ENCODE results near the gene PIK3R3. TPM values are rescaled to one million over a fixed set of nuclear protein-coding genes. Genes with fewer than 3 reads are reported as not detected.

Gene PIK3R3
- total and polyA plus RNA-seq, 2 donors (not counting 3 experiments of a cell fraction or from before 2014, with no cell fraction given): 7.5 to 14.3 TPM

- no peak for TF ChIP-seq POLR2A (IDR thresholded peaks at IDR 0.05; ENCODE audit: low read depth, low read length)
- dilution Hi-C loops (cut with MboI; ENCODE audit: extremely low pct_ligation_motif_present, low sequenced_read_pairs) (loop anchor here (25.0 kb wide), 1 partner anchor 161 kb away; the partner anchor contains the start of genes P3R3URF, POMGNT1 and TSPAN1), intact Hi-C loops (cut with micrococcal nuclease) (no loop called here)
- Histone ChIP-seq H3K9me3 (replicated peaks; ENCODE audit: control insufficient read depth, insufficient read depth, low read length) (no peaks in the 10 kb centered on the region), H3K36me3 (ENCODE audit: control insufficient read depth in 2 of 2, extremely low read depth in 1 of 2, insufficient read depth in 2 of 2, low read length in 2 of 2) (peaks cover 2% of the 10 kb centered on the region in 2 experiments), H3K4me1 (ENCODE audit: control insufficient read depth, extremely low read depth, insufficient read depth, low read length) (no peaks in the 10 kb centered on the region), H3K79me2 (ENCODE audit: control insufficient read depth, insufficient read depth, low read length) (no peaks in the 10 kb centered on the region), H3K27ac (ENCODE audit: insufficient read depth, low read depth, low read length) (no peak overlapping the region), H3K4me2 (ENCODE audit: insufficient read depth, low read length) (no peak overlapping the region), H3K27me3 (ENCODE audit: control insufficient read depth in 2 of 2, insufficient read depth in 2 of 2, low read length in 2 of 2) (no peaks in the 10 kb centered on the region), H2AFZ (ENCODE audit: low read depth, low read length) (no peak overlapping the region), H3K9me1 (replicated peaks; ENCODE audit: control insufficient read depth, extremely low read depth, insufficient read depth, low read length) (no peaks in the 10 kb centered on the region), H3K9ac (replicated peaks; ENCODE audit: extremely low read depth, insufficient read depth, low read length) (no peak overlapping the region), H4K20me1 (replicated peaks; ENCODE audit: control insufficient read depth, extremely low read depth, insufficient read depth, low read length) (no peaks in the 10 kb centered on the region), H3K4me3 (replicated peaks in 1 of 3; ENCODE audit: insufficient read depth in 1 of 3, low read depth in 1 of 3, low read length in 3 of 3) (no peak overlapping the region)
- FAIRE-seq (no peak), DNase-seq (ENCODE audit: low read depth, low spot score) (peak; percentile 29)
- BruUV-seq (replicated peaks): no TSS peak
- ChIA-PET CTCF (interaction anchor here (1.3 kb wide), 1 partner anchor 197 kb away, joined by 3 read pairs; no protein-coding TSS in a partner anchor), POLR2A (interaction anchor here (0.6 kb wide), 1 partner anchor 136 kb away, joined by 4 read pairs; no protein-coding TSS in a partner anchor)
Measured at GRCh38 chr1:46026531-46026930, 105.9 kb downstream of the PIK3R3 start.

GRCh38 chr1:46021046-46021996 is 111.1 kb downstream of the PIK3R3 start:
- TF ChIP-seq POLR2A (IDR thresholded peaks at IDR 0.05; ENCODE audit: low read depth, low read length) (no peak), CTCF (IDR thresholded peaks at IDR 0.05; ENCODE audit: extremely low read depth in 1 of 2, insufficient read depth in 1 of 2, low read depth in 1 of 2, low read length in 2 of 2) (no peak), FOS (IDR thresholded peaks at IDR 0.05; ENCODE audit: borderline replicate concordance, insufficient read depth, low read length) (no peak), MAX (IDR thresholded peaks at IDR 0.05; ENCODE audit: insufficient read depth, insufficient read length) (no peak), GATA2 (IDR thresholded peaks at IDR 0.05; ENCODE audit: insufficient read depth, insufficient read length, low read depth, low read length) (no peak), EZH2 (IDR thresholded peaks at IDR 0.05; ENCODE audit: borderline replicate concordance, low read depth, low read length, severe bottlenecking) (no peak), POLR2AphosphoS5 (IDR thresholded peaks at IDR 0.05; ENCODE audit: insufficient read depth, low read depth, low read length) (no peak), MYC (IDR thresholded peaks at IDR 0.05; ENCODE audit: low read depth, low read length) (no peak), JUN (IDR thresholded peaks at IDR 0.05; ENCODE audit: borderline replicate concordance, insufficient read depth, insufficient read length, low read depth) (no peak)
- Histone ChIP-seq H3K4me2 (ENCODE audit: insufficient read depth, low read length) (no peak overlapping the region), H3K27me3 (ENCODE audit: control insufficient read depth in 2 of 2, insufficient read depth in 2 of 2, low read length in 2 of 2) (no peaks in the 10 kb centered on the region), H3K4me1 (ENCODE audit: control insufficient read depth, extremely low read depth, insufficient read depth, low read length) (no peaks in the 10 kb centered on the region), H3K79me2 (ENCODE audit: control insufficient read depth, insufficient read depth, low read length) (no peaks in the 10 kb centered on the region), H3K36me3 (ENCODE audit: control insufficient read depth in 2 of 2, extremely low read depth in 1 of 2, insufficient read depth in 2 of 2, low read length in 2 of 2) (peaks cover 2% of the 10 kb centered on the region in 2 experiments), H3K9ac (replicated peaks; ENCODE audit: extremely low read depth, insufficient read depth, low read length) (no peak overlapping the region), H2AFZ (ENCODE audit: low read depth, low read length) (no peak overlapping the region), H3K9me1 (replicated peaks; ENCODE audit: control insufficient read depth, extremely low read depth, insufficient read depth, low read length) (no peaks in the 10 kb centered on the region), H3K4me3 (replicated peaks in 1 of 3; ENCODE audit: insufficient read depth in 1 of 3, low read depth in 1 of 3, low read length in 3 of 3) (no peak overlapping the region), H4K20me1 (replicated peaks; ENCODE audit: control insufficient read depth, extremely low read depth, insufficient read depth, low read length) (no peaks in the 10 kb centered on the region), H3K9me3 (replicated peaks; ENCODE audit: control insufficient read depth, insufficient read depth, low read length) (no peaks in the 10 kb centered on the region), H3K27ac (ENCODE audit: insufficient read depth, low read depth, low read length) (no peak overlapping the region)
- BruUV-seq (replicated peaks): no TSS peak
- DNase-seq (ENCODE audit: low read depth, low spot score) (no peak), FAIRE-seq (no peak)
- ChIA-PET POLR2A (no interaction called here), CTCF (no interaction called here)
- intact Hi-C loops (cut with micrococcal nuclease): no loop called here
- dilution Hi-C loops (cut with MboI; ENCODE audit: extremely low pct_ligation_motif_present, low sequenced_read_pairs): no loop called here
